GM12878 (cell line): ENCODE measurements around the gene CBR3. TPM values are rescaled to one million over a fixed set of nuclear protein-coding genes. Genes with fewer than 3 reads are reported as not detected.

Source experiments
- ATAC-seq: fragments of 200-7000 bp; cut with Tn5 transposase; 3 replicates; pipeline ENCODE4 v1.9.1; 2020; ENCODE audit warnings: mild to moderate bottlenecking, moderate library complexity
- BruUV-seq: library from RNA; stranded (reverse); fragments of 400-500 nt; replicated peaks from 2 replicates; lab custom pipeline; 2021; lab: Mats Ljungman, UMichigan
- CTCF ChIA-PET: fragments of 300-600 bp; sonication (Branson Sonifier 250); formaldehyde crosslinking; extraction: SDS; loops from one replicate; lab custom pipeline; 2021; ENCODE audit warnings: inconsistent platforms; lab: Yijun Ruan, JAX
- POLR2A ChIA-PET: fragments of 350-600 bp; formaldehyde crosslinking; extraction: SDS; loops from one replicate; lab custom pipeline; 2021; ENCODE audit warnings: inconsistent platforms; lab: Charles Lee
- RAD21 ChIA-PET: fragments of 300-600 bp; sonication (Branson Sonifier 250); formaldehyde crosslinking; loops from one replicate; lab custom pipeline; 2023; ENCODE audit warnings: antibody characterized with exemption; ENCODE audit not compliant: unreplicated experiment; lab: Charles Lee
- SMC1A ChIA-PET: fragments of 300-600 bp; sonication (Branson Sonifier 250); formaldehyde crosslinking; loops from one replicate; lab custom pipeline; 2023; ENCODE audit not compliant: unreplicated experiment, uncharacterized antibody; lab: Charles Lee
- DNase-seq: peaks from one replicate; pipeline ENCODE4 v3.0.0-alpha.2; 2011; ENCODE audit warnings: low read depth, low spot score
- FAIRE-seq: peaks from 3 replicates; lab custom pipeline; 2011; peaks lifted over from hg19 to GRCh38; lab: Jason Lieb, UNC
- H2AFZ ChIP-seq: 2 replicates; pipeline ENCODE4 v1.6.0; 2011; ENCODE audit warnings: low read depth, low read length, control low read depth; ENCODE audit not compliant: control insufficient read depth
- H3K27ac ChIP-seq: 2 replicates; pipeline ENCODE4 v1.5.1; 2011; ENCODE audit warnings: control low read depth; ENCODE audit not compliant: control insufficient read depth, insufficient read depth
- H3K27me3 ChIP-seq, 2 experiments: replicated peaks in 1 of 2; 2 replicates each; pipeline versions ENCODE4 v1.6.0 to v1.6.1; 2011; ENCODE audit warnings: low read length in 1 of 2; ENCODE audit not compliant: control insufficient read depth in 2 of 2, insufficient read depth in 2 of 2
- H3K36me3 ChIP-seq, 2 experiments: 2 replicates each; pipeline ENCODE4 v1.5.1; 2011; ENCODE audit warnings: low read length in 1 of 2; ENCODE audit not compliant: control insufficient read depth in 2 of 2, insufficient read depth in 2 of 2
- H3K4me1 ChIP-seq: 2 replicates; pipeline ENCODE4 v1.6.1; 2011; ENCODE audit warnings: mild to moderate bottlenecking, low read length, moderate library complexity, mixed read lengths; ENCODE audit not compliant: control insufficient read depth, insufficient read depth
- H3K4me2 ChIP-seq: 2 replicates; pipeline ENCODE4 v1.6.0; 2011; ENCODE audit warnings: control low read depth; ENCODE audit not compliant: control insufficient read depth, insufficient read depth
- H3K4me3 ChIP-seq: fragments of 200-600 bp; sonication (generic); 2 replicates; pipeline ENCODE4 v1.5.1; 2016
- H3K79me2 ChIP-seq: 2 replicates; pipeline ENCODE4 v1.6.0; 2011; ENCODE audit warnings: low read length; ENCODE audit not compliant: control insufficient read depth, insufficient read depth
- H3K9ac ChIP-seq: 2 replicates; pipeline ENCODE4 v1.8.0; 2011; ENCODE audit warnings: low read length, control low read depth, mixed read lengths; ENCODE audit not compliant: control insufficient read depth, insufficient read depth
- H3K9me3 ChIP-seq: replicated peaks from 3 replicates; pipeline ENCODE4 v1.5.1; 2011; ENCODE audit warnings: mild to moderate bottlenecking, low read length; ENCODE audit not compliant: control insufficient read depth, insufficient read depth
- H4K20me1 ChIP-seq: 2 replicates; pipeline ENCODE4 v1.6.0; 2011; ENCODE audit not compliant: control insufficient read depth, insufficient read depth
- BCL3 ChIP-seq: IDR thresholded peaks from 2 replicates; pipeline ENCODE4 v1.6.1; 2011; ENCODE audit warnings: borderline replicate concordance, low read depth, mild to moderate bottlenecking, moderate library complexity, low read length; ENCODE audit not compliant: insufficient read depth, poor library complexity, severe bottlenecking
- CEBPB ChIP-seq, 2 experiments: fragments of 150-350 bp in 1 of 2; IDR thresholded peaks; 2 replicates each; pipeline ENCODE4 v1.6.1; 2012 to 2014; ENCODE audit warnings: low read depth in 2 of 2, low read length in 2 of 2, borderline replicate concordance in 1 of 2, inconsistent platforms in 1 of 2
- CREB1 ChIP-seq: IDR thresholded peaks from 2 replicates; pipeline ENCODE4 v1.6.1; 2012; ENCODE audit warnings: low read depth, mild to moderate bottlenecking, inconsistent platforms
- E4F1 ChIP-seq: fragments of 450-650 bp; IDR thresholded peaks from 2 replicates; pipeline ENCODE4 v1.6.1; 2018; ENCODE audit warnings: borderline replicate concordance, mild to moderate bottlenecking; ENCODE audit not compliant: partially characterized antibody
- KLF5 ChIP-seq: fragments of 450-650 bp; IDR thresholded peaks from 2 replicates; pipeline ENCODE4 v1.6.1; 2014; ENCODE audit warnings: mild to moderate bottlenecking; ENCODE audit not compliant: partially characterized antibody
- MAX ChIP-seq: IDR thresholded peaks from 2 replicates; pipeline ENCODE4 v1.6.1; 2012; ENCODE audit warnings: low read depth, low read length, improper control_type of control experiment
- MEF2B ChIP-seq: fragments of 450-650 bp; IDR thresholded peaks from 2 replicates; pipeline ENCODE4 v1.6.1; 2018; ENCODE audit warnings: mild to moderate bottlenecking, moderate library complexity; ENCODE audit not compliant: partially characterized antibody, poor library complexity, severe bottlenecking
- PML ChIP-seq: IDR thresholded peaks from 2 replicates; pipeline ENCODE4 v1.6.1; 2012; ENCODE audit warnings: low read length, inconsistent platforms
- POLR2AphosphoS5 ChIP-seq: IDR thresholded peaks from 2 replicates; pipeline ENCODE4 v1.6.1; 2011; ENCODE audit warnings: mild to moderate bottlenecking, low read length, inconsistent platforms
- RBBP5 ChIP-seq: fragments of 200-600 bp; sonication (generic); conservative IDR thresholded peaks from 2 replicates; pipeline ENCODE4 v1.6.1; 2016
- RELB ChIP-seq: fragments of 450-650 bp; IDR thresholded peaks from 2 replicates; pipeline ENCODE4 v1.6.1; 2017; ENCODE audit warnings: low read depth, mild to moderate bottlenecking, moderate library complexity
- SIX5 ChIP-seq: IDR thresholded peaks from 2 replicates; pipeline ENCODE4 v1.6.1; 2011; ENCODE audit warnings: mild to moderate bottlenecking, low read depth, low read length, moderate library complexity; ENCODE audit not compliant: severe bottlenecking
- SKIL ChIP-seq: fragments of 450-650 bp; IDR thresholded peaks from 2 replicates; pipeline ENCODE4 v1.6.1; 2017; ENCODE audit warnings: mild to moderate bottlenecking, low read depth, inconsistent platforms; ENCODE audit not compliant: poor library complexity, severe bottlenecking
- SMAD5 ChIP-seq: IDR thresholded peaks from 2 replicates; pipeline ENCODE4 v1.6.1; 2016; ENCODE audit warnings: antibody characterized with exemption, low read depth
- SUPT20H ChIP-seq: IDR thresholded peaks from 2 replicates; pipeline ENCODE4 v1.6.1; 2011; ENCODE audit warnings: low read depth, mild to moderate bottlenecking, low read length, moderate library complexity, borderline replicate concordance; ENCODE audit not compliant: control insufficient read depth
- WRNIP1 ChIP-seq: IDR thresholded peaks from 2 replicates; pipeline ENCODE4 v1.6.1; 2011; ENCODE audit warnings: low read depth, low read length, improper control_type of control experiment, borderline replicate concordance
- ZBED1 ChIP-seq: IDR thresholded peaks from 2 replicates; pipeline ENCODE4 v1.6.1; 2016; ENCODE audit warnings: borderline replicate concordance
- WGBS: methylation state at CpG from one replicate; pipeline ENCODE4 v1.1.6; 2016; ENCODE audit warnings: low lambda C conversion rate; ENCODE audit not compliant: insufficient replicate concordance, insufficient coverage; ENCODE audit errors: missing lambda C conversion rate; 5-methylcytosine and 5-hydroxymethylcytosine counted together
- in situ Hi-C: fragments of 300-500 bp; cut with MboI; formaldehyde crosslinking; loops from 9 replicates; pipeline ENCODE4 v1.14.3; 2018; ENCODE audit warnings: mixed read lengths
- intact Hi-C: fragments of 100-400 bp; cut with micrococcal nuclease; formaldehyde crosslinking; loops from one replicate; pipeline ENCODE4 v1.14.2; 2022; ENCODE audit not compliant: unreplicated experiment
- polyA plus RNA-seq, 11 experiments: library from polyadenylated mRNA; depleted of rRNA in 4 of 11; unstranded in 6 of 11; stranded (reverse) in 5 of 11; fragments of >200 nt; fragmentation: Nextera tagmentation in 4 of 11; fragmentation: Illumina TruSeq in 1 of 11; extraction: Ambion mirVana in 4 of 11; extraction: Trizol in 1 of 11; gene quantifications; 1 replicate in 1 of 11; 2 replicates in 10 of 11; pipeline versions ENCODE4 v1.2.1 to v1.2.3, GENCODE V29; 2011 to 2016; ENCODE audit warnings: inconsistent platforms in 2 of 11, missing spikeins in 2 of 11, low read depth in 1 of 11
- total RNA-seq, 4 experiments: library from RNA; depleted of rRNA in 3 of 4; stranded (reverse); fragments of >200 nt in 3 of 4; fragmentation: Illumina TruSeq in 1 of 4; extraction: Trizol in 1 of 4; gene quantifications; 2 replicates each; pipeline versions ENCODE4 v1.2.1 to v1.2.3, GENCODE V29; 2013 to 2021

CBR3 gene
- total and polyA plus RNA-seq, 10 of the 15 experiments (the other 5 are each of a cell fraction or from before 2014, with no cell fraction given) = 0.48 to 17.2 (median 11.2) TPM

- H3K9me3 ChIP-seq = no peaks in the 10 kb centered on the region
- no peak overlapping the region for H3K4me3 ChIP-seq
- ChIA-PET RAD21 (no interaction called here), CTCF (no interaction called here), POLR2A (no interaction called here), SMC1A (no interaction called here)
- FAIRE-seq (no peak), ATAC-seq (no peak), DNase-seq (no peak)
- no peak overlapping the region for H2AFZ ChIP-seq
- 82% methylated on average over 7 of the region's 7 CpGs for WGBS
- no peaks in the 10 kb centered on the region; a peak in 2 of 4 replicates for H3K36me3 ChIP-seq
- no peak overlapping the region for H3K4me2 ChIP-seq
- no peak overlapping the region for H3K9ac ChIP-seq
- no peaks in the 10 kb centered on the region for H3K27me3 ChIP-seq
- no peak for TF ChIP-seq SKIL
- TF ChIP-seq CREB1 = no peak
- no peak for TF ChIP-seq POLR2AphosphoS5
- TF ChIP-seq SMAD5 = no peak
- TF ChIP-seq RELB = no peak
- TF ChIP-seq KLF5 = no peak
- no peak for TF ChIP-seq SIX5
- no peak for TF ChIP-seq E4F1
- TF ChIP-seq CEBPB (IDR thresholded peaks at IDR 0.05; ENCODE audit: borderline replicate concordance in 1 of 2, low read depth in 2 of 2, low read length in 2 of 2) = no peak
- no peak for TF ChIP-seq ZBED1
- TF ChIP-seq RBBP5 = no peak
- no peak for TF ChIP-seq MEF2B
- TF ChIP-seq PML = no peak
- no peak for TF ChIP-seq WRNIP1
- TF ChIP-seq SUPT20H = no peak
- TF ChIP-seq MAX = no peak
- no peak for TF ChIP-seq BCL3
- no peaks in the 10 kb centered on the region for H4K20me1 ChIP-seq
- no peaks in the 10 kb centered on the region for H3K4me1 ChIP-seq
- in situ Hi-C loops = no loop called here
- intact Hi-C loops = no loop called here
- H3K27ac ChIP-seq = no peak overlapping the region
- H3K79me2 ChIP-seq = no peaks in the 10 kb centered on the region
- BruUV-seq = no TSS peak
Observed at GRCh38 chr21:36166705-36167104, 31.8 kb downstream of the CBR3 start.
